NCI-H2227 (cell line): ENCODE results near the gene NPDC1.

Source experiments
- DNase-seq: peaks from one replicate; lab custom pipeline; 2025; ENCODE audit not compliant: unreplicated experiment; lab: John Stamatoyannopoulos, UW

The NPDC1 gene

DNA sequence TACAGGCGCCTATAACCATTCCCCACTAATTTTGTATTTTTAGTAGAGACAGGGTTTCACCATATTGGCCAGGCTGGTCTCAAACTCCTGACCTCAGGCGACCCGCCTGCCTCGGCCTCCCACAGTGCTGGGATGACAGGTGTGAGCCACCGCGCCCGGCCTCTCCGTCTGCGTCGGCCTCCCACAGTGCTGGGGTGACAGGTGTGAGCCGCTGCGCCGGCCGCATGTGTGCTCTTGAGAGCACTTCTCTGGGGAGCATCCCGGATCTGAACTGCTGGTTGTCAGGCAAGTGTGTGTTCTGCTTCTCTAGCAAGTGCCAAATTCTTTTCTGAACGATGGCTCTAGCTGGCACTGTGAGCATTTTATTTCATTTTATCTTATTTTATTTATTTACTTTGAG lies 11.6 kb upstream of the NPDC1 start:
- DNase-seq, result no peak

GRCh38 chr9:137056739-137057415 lies 10.9 kb upstream of the NPDC1 start:
- DNase-seq, result no peak

DNA sequence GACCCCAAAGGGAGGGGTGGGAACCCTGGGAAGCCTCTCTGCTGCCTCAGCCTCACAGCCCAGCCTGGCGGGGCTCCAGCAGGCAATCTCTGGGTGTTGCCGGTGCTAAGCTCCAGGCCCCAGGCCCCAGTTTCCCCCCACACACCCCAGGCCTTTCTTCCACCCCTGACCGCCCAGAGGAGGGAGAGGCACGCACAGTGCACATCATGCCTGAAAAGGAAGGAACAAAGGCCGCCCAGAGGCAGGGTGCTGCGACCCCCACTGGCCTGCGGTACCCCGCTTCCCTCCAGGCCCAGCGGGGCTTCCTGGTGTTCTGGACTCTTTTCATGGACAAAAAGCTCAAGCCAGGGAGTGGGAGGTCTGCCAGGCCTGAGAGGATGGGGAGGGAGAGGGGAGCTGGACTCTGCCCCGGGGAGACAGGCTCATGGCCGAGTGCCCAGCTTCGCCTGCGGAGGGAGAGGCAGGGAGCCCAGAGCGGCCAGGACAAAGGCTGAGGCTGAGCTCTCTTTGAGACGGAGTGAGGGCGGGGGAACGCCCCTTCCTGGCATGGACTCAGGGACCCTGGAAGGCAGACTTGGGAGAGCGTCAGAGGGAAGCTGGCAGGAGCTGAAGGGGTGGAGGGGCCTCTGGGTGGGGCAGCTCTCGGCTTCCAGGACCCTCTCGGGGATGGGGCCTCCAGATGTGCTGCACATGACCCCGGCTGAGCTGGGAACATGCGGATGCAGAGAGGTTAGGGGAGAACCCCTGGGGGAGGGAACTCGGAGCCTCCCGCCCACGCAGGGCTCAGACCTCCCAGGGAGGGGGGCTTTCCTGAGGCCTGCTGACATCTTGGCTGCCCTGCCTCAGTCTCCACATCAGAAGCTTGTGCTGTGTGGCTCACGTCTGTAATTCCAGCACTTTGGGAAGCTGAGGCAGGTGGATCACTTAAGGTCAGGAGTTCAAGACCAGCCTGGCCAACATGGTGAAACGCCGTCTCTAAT lies 9.7 kb upstream of the NPDC1 start:
- DNase-seq, result no peak

DNA sequence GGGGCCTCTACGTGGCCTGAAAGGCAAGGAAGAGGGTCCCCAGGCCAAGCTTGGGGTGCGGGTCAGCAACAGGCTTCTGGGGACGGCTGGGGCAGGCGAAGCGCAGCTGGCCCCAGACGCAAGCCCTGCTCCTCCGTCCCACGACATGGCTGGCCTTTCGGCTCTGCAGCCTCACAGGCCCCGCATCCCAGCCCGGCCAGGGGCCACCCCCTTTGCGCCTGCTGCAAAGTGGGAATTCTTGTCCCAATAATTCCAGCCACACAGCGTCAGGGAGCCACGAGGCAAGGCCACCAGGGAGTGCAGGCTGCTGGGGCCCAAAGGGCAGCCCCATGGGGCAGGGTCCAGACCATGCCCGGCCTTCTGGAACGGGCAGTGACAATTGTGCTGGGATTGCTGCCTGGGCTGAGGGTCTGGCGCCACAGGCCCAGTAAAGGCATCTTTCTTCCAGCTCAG lies 9.0 kb upstream of the NPDC1 start:
- no peak for DNase-seq

GRCh38 chr9:137053944-137054931 lies 8.3 kb upstream of the NPDC1 start, which contains the start of gene ENTPD2:
Gene ENTPD2, minus strand, starts transcription at chr9:137054061. Its CDS starts 64 bp downstream, at chr9:137053997.
- peak; percentile 58 for DNase-seq

- no peak for DNase-seq
Measured at GRCh38 chr9:137052998-137053943, 7.3 kb upstream of the NPDC1 start.

DNA sequence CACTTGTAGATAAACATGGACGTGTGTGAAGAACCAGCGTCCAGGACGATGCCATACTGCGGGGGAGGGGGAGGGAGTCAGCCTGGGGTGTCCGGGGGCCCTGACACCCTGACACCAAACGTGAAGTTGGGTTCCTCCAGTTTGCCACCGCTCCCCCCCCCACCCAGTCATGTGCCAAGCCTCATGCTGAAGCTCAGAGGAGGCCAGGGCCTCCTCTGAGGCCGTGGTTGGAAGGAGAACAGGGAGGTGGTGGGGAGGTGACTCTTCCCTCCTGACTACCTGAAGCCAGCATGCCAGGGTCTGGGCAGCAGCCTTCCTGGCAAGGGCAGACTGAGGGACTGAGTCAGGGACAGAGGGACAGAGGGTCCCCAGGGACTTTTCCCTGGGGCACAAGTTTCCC lies 6.3 kb upstream of the NPDC1 start:
- DNase-seq, result no peak

DNA sequence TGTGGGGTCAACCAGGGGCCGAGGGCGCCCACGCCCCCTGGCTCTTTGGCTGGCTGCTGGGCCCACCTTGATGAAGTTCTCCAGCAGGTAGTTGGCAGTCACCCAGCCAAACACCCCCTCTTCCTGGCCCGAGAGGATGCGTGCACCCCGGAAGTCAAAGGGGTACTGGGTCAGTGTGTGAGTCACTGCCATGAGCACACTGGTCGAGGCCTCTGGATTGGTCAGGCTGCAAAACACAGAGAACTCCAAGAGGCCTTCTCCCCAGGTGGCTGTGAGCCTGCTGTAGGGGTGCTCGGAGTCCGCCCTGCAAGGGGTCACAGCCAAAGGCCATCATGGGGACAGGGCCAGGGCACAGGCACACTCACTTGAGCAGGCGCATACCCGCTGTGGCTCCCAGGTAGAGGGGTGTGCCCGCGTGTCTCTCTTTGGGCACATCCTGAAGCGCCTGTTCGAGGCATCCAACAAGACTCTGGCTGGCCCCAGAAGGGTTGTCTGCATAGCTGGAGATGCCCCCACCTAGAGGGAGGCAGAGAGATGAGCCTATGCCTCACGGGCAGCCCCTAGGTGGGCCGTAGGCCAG lies 5.3 kb upstream of the NPDC1 start:
- DNase-seq, result no peak

- DNase-seq, result no peak
Measured at GRCh38 chr9:137050570-137050969, 4.6 kb upstream of the NPDC1 start.

GRCh38 chr9:137049544-137050449 lies 3.8 kb upstream of the NPDC1 start:
- DNase-seq, result no peak

DNA sequence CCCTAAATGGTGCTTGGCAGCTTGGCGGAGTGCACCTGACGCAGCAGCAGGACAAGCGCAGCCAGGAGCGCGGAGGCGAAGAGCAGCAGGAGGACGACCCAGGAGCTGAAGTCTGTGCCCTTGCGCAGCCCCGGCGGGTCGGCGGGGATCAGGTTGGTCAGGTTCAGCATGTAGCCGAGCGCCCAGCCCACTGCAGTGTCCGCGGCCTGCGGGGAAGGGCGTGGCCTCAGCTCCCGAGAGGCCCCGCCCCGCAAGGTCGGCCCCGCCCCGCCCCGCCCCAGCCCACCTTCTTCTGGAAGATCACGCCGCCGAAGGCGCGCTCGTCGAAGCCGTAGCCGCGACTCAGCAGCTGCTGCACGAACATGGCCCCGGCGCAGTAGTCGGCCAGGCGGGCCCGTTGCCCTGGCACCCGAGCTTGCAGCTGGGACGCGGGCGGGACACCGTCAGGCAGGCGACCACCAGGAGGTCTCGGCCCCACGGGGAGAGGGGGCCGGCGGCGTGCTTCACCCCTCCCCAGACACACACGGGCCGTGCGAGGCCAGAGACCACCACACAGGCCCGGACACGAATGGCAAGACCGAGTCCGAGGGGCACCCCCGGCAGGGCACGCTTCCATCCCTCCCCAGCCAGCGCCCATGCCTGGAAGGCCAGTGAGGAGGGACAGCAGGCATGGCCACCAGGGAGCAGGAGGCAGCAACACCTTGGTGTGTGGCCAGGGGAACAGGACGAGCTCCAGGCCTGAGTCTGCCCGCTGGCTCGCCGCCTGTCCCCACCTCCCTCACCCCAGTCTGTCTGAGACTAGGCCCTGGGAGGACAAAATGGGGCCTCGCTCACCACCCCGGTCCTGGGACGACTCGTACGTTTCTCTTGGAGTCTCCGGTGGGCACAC lies 2.9 kb upstream of the NPDC1 start:
- no peak for DNase-seq

DNA sequence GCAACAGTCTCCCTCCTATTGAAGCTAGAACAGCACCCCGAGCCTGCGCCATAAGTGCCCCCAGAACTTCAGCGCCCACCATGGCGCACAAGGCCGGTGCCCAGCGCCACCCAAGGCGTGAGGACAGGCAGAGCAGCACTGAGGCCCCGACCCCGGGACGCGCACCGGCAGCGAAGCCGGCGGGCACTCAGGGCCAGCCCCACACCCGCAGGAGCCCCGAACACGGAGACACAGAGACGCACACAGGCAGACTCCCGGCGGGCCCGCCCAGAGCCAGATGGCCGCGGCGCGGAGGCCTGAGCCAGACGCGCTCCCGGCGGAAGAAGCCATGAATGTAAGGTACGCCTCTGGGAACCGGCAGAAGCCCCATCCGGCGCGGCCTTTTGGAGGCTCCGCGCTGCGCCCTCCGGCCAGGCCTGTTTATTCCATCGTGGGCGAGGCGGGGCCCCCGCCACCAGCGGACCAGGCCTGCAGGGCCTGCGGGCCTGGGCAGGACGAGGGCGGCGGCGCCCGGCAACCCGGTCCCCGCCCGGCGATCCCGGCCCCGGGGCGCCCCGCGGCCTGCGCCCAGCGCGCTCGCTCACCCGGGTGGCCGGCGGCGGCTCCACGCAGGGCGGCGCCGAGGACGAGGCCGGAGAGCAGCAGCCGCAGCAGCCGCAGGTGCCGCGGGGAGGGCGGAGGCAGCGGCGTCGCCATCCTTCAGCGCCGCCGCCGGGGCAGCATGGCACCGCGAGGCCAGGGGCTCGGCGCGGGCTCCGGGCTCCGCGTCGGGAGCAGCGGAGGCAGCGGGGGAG lies 486 bp downstream of the NPDC1 start:
- DNase-seq, result peak; percentile 49

DNA sequence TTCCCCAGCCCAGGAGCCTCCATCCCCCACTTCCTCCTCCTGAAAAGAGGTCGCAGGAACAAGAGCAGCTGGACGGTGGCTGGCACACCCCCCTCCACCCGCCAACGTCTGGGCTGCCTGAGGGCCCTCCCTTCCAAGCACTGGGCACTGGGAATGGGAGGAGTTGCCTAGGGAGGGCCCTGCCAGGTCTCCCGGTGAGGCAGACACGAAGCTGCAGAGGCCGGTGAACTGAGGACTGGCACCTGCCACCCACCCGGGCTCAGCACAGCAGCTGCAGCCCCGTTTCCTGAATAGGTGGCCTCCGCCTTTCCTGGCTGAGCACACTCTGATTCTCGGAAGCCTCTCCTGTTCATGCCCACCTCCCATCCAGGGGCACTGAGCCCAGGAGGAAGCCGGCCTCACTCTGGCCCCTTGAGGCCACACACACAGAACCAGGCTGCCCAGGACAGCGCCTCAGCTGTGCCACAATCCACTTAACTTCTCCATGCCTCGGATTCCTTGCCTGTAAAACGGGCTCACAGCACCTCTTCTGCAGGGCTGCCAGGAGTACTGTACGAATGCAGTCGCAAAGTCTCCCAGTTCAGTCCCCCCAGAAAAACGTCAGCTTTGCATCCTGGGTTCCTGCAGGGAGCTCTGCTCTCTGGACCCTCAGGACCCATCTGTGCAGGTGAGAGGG lies 1.3 kb downstream of the NPDC1 start:
- peak; percentile 29 for DNase-seq

DNA sequence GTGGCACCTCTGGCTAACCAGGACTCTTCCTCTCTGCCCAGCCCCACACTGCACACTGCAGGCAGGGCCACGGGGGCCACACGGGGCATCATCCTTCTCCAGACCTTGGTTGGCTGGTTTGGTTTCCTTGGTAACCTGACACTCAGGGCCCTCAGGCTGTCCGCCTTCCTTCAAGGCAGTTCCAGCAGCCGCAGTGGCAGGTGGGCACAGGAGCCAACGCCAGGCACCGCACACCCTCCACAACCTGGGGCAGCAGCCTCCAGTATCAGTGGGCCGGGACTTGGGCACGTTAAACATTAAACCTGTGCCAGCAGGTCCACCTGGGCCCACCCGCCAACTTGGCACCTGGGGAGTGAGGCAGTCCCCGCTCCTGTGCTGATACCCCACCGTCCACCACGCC lies 1.9 kb downstream of the NPDC1 start:
- DNase-seq, result no peak

GRCh38 chr9:137042751-137043727 lies 2.9 kb downstream of the NPDC1 start:
- no peak for DNase-seq
